GM12872 (cell line): ENCODE data around the gene CPEB1.

Experiments used
- CTCF ChIP-seq: IDR thresholded peaks from 3 replicates; pipeline ENCODE4 v1.5.1; 2011; ENCODE audit warnings: low read depth, mild to moderate bottlenecking, low read length, moderate library complexity; ENCODE audit not compliant: insufficient read depth

Gene CPEB1

DNA sequence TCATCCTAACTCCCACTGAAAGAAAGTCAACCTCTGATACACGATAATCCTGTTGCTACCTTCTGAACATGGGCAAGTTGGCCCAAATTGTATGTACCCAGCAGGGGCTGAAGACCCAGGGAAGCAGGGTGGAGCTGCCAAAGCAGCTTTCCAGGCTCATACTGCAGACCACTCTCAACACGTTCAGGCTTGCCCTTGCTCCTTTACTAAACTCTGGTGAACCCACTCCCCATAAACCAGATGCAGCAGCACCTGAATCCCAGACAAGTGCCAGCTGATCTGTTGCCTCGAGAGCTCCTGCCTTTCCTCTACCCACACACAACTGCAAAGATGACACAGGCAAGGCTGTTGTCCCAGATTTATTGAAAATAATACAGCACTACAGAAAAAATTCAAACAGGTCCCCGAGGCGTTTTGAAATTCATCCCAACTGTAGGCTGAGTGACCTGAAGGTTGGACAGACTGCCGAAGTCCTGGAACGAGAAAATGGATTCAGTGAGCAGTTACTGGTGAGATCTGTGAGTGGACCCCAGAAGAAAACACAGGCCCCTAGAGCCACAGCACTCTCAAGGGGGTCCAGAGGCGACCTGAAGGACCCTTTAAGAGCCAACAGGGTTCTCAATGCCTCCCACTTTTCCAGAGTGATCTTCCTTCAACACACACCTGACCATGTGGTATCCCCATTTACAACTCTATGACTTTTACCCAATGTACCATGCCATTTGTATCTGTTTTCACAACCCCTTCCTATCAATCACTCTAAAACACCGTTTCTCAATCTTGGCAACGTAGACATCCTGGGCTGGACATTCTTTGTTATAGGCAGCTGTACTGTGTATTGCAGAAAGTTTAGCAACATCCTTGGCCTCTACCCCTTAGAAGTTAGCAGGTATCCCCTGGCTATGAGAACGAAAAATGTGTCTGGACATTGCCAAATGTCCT is 110.5 kb downstream of the CPEB1 start:
- TF ChIP-seq CTCF: no peak

- no peak for TF ChIP-seq CTCF
Measured at GRCh38 chr15:82535566-82536408, 111.4 kb downstream of the CPEB1 start.

- TF ChIP-seq CTCF: no peak
Measured at GRCh38 chr15:82533801-82534200, 113.4 kb downstream of the CPEB1 start.

DNA sequence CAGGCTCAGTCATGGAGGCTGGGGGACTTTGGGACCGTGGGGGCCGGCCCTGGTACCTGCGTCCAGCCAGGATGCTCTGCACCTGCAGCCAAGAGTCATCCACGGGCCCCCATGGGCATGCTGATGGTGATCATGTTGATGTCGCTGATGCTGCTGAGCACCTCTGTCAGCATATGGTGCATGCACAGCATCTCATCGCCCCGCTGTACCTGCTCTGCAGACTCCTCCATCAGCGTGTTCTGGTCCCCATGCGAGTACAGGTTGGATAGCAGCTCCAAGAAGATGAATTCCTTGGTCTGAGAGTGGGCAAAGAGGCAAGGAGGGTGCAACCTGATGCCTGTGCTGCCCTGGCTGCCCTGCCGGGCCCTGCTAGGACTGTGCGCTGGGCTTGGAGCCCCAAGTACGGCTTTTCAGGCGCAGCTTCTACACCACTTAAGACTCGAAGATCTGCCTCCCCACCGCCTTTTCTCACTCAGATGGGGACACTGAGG is 114.1 kb downstream of the CPEB1 start:
- TF ChIP-seq CTCF: no peak

DNA sequence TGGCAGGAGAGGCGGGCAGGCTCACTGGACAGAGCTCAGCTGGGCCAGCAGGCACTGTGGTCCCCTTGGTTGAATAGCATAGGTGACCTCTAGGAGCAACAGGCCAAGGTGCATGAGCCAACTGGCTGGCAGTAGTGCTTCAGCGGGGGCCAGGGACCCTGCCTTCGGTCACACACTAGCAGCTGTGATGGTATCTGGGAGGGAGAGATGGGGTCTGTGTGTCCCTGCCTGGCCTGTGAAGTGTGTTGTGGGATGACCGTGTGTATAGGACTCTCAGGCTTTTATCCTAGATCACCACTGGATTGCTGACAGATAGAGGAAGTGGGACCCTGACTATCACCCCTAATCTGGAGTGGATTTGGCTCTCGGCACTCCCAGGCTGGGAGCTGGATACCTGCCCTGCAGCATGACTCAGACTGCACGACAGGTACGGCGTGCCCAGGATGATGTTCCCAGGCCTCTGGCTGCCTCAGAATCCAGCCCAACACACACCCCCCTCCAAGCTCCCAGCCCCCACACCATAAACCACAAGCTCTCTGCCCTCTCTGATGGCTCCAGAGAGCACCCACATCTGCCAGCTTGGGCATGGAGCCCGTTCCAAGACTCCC is 114.7 kb downstream of the CPEB1 start:
- no peak for TF ChIP-seq CTCF

DNA sequence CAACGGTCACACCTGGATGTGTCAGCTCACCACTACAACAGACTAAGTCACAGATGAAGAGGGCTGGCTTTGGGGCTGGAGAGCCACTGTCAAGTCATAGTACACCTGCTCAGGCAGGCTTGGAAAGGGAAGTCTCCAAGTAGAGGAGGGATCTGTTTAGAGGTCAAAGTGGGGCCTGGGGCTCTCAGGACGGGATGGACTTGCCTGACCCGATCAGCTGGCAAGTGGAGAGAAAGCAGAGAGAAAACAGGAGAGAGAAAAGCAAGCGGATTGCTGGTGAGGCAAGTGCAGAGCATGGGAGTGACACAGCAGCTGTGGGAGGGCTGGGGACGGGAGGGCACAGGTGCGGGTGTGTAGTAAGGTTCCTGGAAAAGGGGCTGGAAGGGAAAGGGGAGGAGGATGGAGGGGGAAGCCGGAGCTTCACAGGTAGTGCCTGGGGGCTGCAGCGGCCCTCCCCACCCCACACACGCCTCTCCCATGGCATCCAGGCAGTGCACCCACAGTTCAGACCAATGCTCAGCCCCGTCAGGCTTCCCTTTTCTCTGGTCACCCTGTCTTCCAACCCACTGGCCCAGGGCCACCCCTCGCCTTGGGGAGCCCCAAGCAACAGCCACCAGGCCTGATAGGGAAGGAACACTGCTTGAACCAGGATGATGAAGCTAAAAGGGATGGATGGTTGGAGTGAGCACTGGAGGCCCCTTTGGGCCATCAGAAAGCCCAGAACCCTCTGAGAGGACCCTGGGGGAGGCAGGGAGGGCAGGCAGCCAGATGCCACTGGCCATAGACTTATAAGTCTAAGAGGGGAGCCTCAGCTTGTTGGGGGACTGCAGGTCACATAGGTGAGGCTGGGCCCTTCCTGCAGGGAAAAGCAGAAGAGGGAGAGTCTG is 115.4 kb downstream of the CPEB1 start:
- no peak for TF ChIP-seq CTCF
